HEK293T (cell line): ENCODE results near the gene CLPX.
"Not testable (repeated sequence)": the region's sequence is repeated elsewhere in the genome, so short reads cannot be mapped to it uniquely, and the experiment has no call there.

Experiments used
- ARNT ChIP-seq: fragments of 450-650 bp; IDR thresholded peaks from 2 replicates; pipeline ENCODE4 v1.6.1; 2017; ENCODE audit warnings: mild to moderate bottlenecking
- BHLHE40 ChIP-seq: fragments of 450-650 bp; IDR thresholded peaks from 2 replicates; pipeline ENCODE4 v1.6.1; 2016; ENCODE audit warnings: mild to moderate bottlenecking, moderate library complexity, borderline replicate concordance
- ELF4 ChIP-seq: fragments of 450-650 bp; IDR thresholded peaks from 2 replicates; pipeline ENCODE4 v1.6.1; 2017; ENCODE audit warnings: antibody characterized with exemption
- FOXA1 ChIP-seq: fragments of 450-650 bp; IDR thresholded peaks from 2 replicates; pipeline ENCODE4 v1.6.1; 2016; ENCODE audit warnings: mild to moderate bottlenecking
- FOXK2 ChIP-seq: fragments of 450-650 bp; IDR thresholded peaks from 2 replicates; pipeline ENCODE4 v1.6.1; 2016; ENCODE audit warnings: mild to moderate bottlenecking
- FOXM1 ChIP-seq: fragments of 450-650 bp; IDR thresholded peaks from 2 replicates; pipeline ENCODE4 v1.6.1; 2017; ENCODE audit warnings: mild to moderate bottlenecking, borderline replicate concordance
- HDGF ChIP-seq: fragments of 450-650 bp; IDR thresholded peaks from 2 replicates; pipeline ENCODE4 v1.6.1; 2017; ENCODE audit warnings: antibody characterized with exemption, borderline replicate concordance
- L3MBTL2 ChIP-seq: fragments of 450-650 bp; conservative IDR thresholded peaks from 2 replicates; pipeline ENCODE4 v1.6.1; 2016; ENCODE audit warnings: mild to moderate bottlenecking
- NFRKB ChIP-seq: fragments of 450-650 bp; IDR thresholded peaks from 2 replicates; pipeline ENCODE4 v1.6.1; 2016; ENCODE audit warnings: mild to moderate bottlenecking, moderate library complexity
- SP1 ChIP-seq: fragments of 450-650 bp; IDR thresholded peaks from 2 replicates; pipeline ENCODE4 v1.6.1; 2017
- SUZ12 ChIP-seq: fragments of 450-650 bp; IDR thresholded peaks from 2 replicates; pipeline ENCODE4 v1.6.1; 2016; ENCODE audit warnings: mild to moderate bottlenecking
- TARDBP ChIP-seq: fragments of 450-650 bp; IDR thresholded peaks from 2 replicates; pipeline ENCODE4 v1.6.1; 2016
- ZNF384 ChIP-seq: fragments of 450-650 bp; IDR thresholded peaks from 2 replicates; pipeline ENCODE4 v1.6.1; 2016

DNA sequence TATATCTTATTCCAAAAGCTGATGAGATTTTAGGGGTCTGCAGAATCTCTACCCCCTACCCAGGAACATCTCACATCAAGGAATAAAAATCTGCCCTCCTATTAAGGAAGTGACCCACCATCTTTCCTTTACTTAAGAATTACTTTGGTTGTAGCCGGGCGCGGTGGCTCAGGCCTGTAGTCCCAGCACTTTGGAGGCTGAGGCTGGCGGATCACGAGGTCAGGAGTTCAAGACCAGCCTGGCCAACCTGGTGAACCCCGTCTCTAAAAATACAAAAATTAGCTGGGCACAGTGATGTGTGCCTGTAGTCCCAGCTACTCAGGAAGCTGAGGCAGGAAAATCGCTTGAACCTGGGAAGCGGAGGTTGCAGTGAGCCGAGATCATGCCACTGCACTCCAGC lies 3.3 kb upstream of the CLPX start:
- not testable (repeated sequence) for TF ChIP-seq BHLHE40, FOXM1, ZNF384, HDGF, NFRKB, ELF4, ARNT, FOXA1, TARDBP, SP1, SUZ12, FOXK2, L3MBTL2
